NB4 (cell line): Measurements from ENCODE around the gene ZNF836.

ENCODE experiments used
- POLR2A ChIP-seq: IDR thresholded peaks from 2 replicates; pipeline ENCODE4 v1.6.1; 2011; ENCODE audit warnings: mild to moderate bottlenecking; ENCODE audit not compliant: insufficient read length; ENCODE audit errors: extremely low read depth
- TF ChIP-seq, protein P1 (sequence below): IDR thresholded peaks from one replicate; pipeline ENCODE4 v1.5.1; 2012; ENCODE audit warnings: low read depth, low read length
- TF ChIP-seq, protein P2 (sequence below): IDR thresholded peaks from 2 replicates; pipeline ENCODE4 v1.6.1; 2011; ENCODE audit warnings: low read depth, low read length

DNA sequence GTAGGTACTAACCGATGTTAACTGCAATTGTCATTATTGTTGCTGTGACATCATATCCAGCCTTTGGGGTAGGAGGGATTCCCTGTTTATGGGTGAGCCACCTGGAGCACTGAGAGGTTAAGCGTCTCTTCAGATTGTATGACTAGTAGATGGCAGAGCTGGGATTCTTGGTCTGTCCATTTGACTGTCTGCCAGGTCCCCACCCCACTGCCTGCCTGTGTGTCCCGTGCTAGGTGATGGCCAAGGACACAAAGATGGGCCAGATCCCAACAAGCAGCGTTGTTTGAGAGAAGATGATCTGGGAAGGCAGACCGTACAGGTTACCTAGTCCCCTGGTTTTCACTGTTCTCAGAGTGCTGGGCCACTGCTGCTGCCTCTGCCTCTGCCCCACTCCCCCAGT lies 35.1 kb upstream of the ZNF836 start:
- no peak for TF ChIP-seq POLR2A
- TF ChIP-seq, protein P1, sequence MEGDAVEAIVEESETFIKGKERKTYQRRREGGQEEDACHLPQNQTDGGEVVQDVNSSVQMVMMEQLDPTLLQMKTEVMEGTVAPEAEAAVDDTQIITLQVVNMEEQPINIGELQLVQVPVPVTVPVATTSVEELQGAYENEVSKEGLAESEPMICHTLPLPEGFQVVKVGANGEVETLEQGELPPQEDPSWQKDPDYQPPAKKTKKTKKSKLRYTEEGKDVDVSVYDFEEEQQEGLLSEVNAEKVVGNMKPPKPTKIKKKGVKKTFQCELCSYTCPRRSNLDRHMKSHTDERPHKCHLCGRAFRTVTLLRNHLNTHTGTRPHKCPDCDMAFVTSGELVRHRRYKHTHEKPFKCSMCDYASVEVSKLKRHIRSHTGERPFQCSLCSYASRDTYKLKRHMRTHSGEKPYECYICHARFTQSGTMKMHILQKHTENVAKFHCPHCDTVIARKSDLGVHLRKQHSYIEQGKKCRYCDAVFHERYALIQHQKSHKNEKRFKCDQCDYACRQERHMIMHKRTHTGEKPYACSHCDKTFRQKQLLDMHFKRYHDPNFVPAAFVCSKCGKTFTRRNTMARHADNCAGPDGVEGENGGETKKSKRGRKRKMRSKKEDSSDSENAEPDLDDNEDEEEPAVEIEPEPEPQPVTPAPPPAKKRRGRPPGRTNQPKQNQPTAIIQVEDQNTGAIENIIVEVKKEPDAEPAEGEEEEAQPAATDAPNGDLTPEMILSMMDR, result no peak
- TF ChIP-seq, protein P2, sequence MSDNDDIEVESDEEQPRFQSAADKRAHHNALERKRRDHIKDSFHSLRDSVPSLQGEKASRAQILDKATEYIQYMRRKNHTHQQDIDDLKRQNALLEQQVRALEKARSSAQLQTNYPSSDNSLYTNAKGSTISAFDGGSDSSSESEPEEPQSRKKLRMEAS, result no peak
